Panc1 (cell line): ENCODE results near the gene XRCC4.
"Not testable (repeated sequence)": the region's sequence is repeated elsewhere in the genome, so short reads cannot be mapped to it uniquely, and the experiment has no call there.

Experiments
- POLR2AphosphoS5 ChIP-seq: IDR thresholded peaks from 2 replicates; pipeline ENCODE4 v1.6.1; 2012; ENCODE audit warnings: mild to moderate bottlenecking, low read depth, low read length, moderate library complexity
- TCF7L2 ChIP-seq: IDR thresholded peaks from 2 replicates; pipeline ENCODE4 v1.6.1; 2011; ENCODE audit warnings: mild to moderate bottlenecking, low read depth, low read length, inconsistent platforms
- TF ChIP-seq, protein P1 (sequence below): fragments of 450-650 bp; IDR thresholded peaks from 2 replicates; pipeline ENCODE4 v1.5.1; 2017; ENCODE audit warnings: mild to moderate bottlenecking
- TF ChIP-seq, protein P2 (sequence below), 2 experiments: IDR thresholded peaks; 2 replicates each; pipeline ENCODE4 v1.6.1; 2011 to 2012; ENCODE audit warnings: low read depth in 2 of 2, control low read depth in 1 of 2, low read length in 1 of 2, mild to moderate bottlenecking in 1 of 2, moderate library complexity in 1 of 2; ENCODE audit not compliant: insufficient read depth in 1 of 2

DNA sequence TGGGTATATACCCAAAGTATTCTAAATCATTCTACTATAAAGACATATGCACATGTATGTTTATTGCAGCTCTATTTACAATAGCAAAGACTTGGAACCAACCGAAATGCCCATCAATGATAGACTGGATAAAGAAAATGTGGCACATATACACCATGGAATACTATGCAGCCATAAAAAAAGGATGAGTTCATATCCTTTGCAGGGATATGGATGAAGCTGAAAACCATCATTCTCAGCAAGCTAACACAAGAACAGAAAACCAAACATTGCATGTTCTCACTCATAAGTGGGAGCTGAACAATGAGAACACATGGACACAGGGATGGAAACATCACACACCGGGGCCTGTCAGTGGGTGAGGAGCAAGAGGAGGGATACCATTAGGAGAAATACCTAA lies 180.3 kb downstream of the XRCC4 start:
- TF ChIP-seq, protein P1, sequence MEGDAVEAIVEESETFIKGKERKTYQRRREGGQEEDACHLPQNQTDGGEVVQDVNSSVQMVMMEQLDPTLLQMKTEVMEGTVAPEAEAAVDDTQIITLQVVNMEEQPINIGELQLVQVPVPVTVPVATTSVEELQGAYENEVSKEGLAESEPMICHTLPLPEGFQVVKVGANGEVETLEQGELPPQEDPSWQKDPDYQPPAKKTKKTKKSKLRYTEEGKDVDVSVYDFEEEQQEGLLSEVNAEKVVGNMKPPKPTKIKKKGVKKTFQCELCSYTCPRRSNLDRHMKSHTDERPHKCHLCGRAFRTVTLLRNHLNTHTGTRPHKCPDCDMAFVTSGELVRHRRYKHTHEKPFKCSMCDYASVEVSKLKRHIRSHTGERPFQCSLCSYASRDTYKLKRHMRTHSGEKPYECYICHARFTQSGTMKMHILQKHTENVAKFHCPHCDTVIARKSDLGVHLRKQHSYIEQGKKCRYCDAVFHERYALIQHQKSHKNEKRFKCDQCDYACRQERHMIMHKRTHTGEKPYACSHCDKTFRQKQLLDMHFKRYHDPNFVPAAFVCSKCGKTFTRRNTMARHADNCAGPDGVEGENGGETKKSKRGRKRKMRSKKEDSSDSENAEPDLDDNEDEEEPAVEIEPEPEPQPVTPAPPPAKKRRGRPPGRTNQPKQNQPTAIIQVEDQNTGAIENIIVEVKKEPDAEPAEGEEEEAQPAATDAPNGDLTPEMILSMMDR = not testable (repeated sequence)
- TF ChIP-seq, protein P2, sequence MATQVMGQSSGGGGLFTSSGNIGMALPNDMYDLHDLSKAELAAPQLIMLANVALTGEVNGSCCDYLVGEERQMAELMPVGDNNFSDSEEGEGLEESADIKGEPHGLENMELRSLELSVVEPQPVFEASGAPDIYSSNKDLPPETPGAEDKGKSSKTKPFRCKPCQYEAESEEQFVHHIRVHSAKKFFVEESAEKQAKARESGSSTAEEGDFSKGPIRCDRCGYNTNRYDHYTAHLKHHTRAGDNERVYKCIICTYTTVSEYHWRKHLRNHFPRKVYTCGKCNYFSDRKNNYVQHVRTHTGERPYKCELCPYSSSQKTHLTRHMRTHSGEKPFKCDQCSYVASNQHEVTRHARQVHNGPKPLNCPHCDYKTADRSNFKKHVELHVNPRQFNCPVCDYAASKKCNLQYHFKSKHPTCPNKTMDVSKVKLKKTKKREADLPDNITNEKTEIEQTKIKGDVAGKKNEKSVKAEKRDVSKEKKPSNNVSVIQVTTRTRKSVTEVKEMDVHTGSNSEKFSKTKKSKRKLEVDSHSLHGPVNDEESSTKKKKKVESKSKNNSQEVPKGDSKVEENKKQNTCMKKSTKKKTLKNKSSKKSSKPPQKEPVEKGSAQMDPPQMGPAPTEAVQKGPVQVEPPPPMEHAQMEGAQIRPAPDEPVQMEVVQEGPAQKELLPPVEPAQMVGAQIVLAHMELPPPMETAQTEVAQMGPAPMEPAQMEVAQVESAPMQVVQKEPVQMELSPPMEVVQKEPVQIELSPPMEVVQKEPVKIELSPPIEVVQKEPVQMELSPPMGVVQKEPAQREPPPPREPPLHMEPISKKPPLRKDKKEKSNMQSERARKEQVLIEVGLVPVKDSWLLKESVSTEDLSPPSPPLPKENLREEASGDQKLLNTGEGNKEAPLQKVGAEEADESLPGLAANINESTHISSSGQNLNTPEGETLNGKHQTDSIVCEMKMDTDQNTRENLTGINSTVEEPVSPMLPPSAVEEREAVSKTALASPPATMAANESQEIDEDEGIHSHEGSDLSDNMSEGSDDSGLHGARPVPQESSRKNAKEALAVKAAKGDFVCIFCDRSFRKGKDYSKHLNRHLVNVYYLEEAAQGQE (IDR thresholded peaks at IDR 0.05; ENCODE audit: insufficient read depth in 1 of 2, low read depth in 2 of 2, low read length in 1 of 2) = not testable (repeated sequence)
- TF ChIP-seq POLR2AphosphoS5, TCF7L2: not testable (repeated sequence)
